GM15510 (cell line): ENCODE results near the gene PLA1A.

Experiments used
- POLR2A ChIP-seq: IDR thresholded peaks from 3 replicates; pipeline ENCODE4 v1.6.1; 2011; ENCODE audit warnings: borderline replicate concordance; ENCODE audit not compliant: insufficient read length; ENCODE audit errors: extremely low read depth

PLA1A gene

DNA sequence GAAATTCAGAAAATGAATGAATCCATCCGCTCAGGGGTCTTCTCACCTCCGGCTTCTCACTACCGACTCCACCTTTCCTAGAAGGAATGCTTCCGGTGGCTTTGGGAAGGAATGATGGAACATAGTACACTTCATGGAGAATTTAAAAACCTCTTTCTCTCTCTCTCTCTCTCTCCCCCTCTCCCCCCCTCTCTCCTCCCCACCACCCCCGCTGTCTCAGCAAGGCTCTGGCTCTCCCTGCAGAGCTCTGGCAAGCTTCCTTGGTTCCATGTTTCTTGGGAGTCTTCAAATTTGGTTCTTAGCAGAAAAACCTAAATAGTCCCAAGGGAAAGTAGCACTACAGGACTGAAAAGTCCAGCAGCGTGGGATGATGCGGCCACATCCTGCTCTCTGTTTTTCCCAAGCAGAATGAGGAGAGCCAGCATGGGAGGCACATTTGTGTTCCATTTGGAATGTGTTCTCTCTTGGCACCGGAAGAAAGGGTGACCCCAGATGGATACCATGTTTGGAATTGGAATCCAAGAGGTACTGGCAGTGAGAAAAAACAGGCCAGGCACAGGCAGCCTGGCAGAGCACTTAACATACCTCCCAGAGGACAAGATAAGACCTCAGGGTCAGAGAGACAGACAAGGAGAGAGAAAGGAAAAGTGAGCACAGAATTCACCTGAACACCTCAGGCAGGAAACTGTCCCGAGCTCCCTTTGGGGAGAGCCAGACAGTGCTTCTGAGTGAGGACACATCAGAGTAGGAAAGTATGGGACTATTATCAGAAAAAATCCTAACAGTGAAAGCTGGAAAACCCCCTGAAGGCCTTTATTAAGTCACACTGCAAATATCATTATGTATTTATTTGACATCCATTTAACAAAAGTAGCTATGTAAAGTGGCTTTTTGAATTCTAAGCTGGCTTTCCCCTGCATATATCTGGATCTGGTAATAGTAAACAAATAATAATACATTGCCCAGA is 63.1 kb downstream of the PLA1A start, which contains the start of gene POPDC2:
TSS of gene POPDC2 (minus strand) at position 116 of the 967 bp plus-strand sequence. CDS start 166 bp downstream, outside the sequence.
- no peak for TF ChIP-seq POLR2A

DNA sequence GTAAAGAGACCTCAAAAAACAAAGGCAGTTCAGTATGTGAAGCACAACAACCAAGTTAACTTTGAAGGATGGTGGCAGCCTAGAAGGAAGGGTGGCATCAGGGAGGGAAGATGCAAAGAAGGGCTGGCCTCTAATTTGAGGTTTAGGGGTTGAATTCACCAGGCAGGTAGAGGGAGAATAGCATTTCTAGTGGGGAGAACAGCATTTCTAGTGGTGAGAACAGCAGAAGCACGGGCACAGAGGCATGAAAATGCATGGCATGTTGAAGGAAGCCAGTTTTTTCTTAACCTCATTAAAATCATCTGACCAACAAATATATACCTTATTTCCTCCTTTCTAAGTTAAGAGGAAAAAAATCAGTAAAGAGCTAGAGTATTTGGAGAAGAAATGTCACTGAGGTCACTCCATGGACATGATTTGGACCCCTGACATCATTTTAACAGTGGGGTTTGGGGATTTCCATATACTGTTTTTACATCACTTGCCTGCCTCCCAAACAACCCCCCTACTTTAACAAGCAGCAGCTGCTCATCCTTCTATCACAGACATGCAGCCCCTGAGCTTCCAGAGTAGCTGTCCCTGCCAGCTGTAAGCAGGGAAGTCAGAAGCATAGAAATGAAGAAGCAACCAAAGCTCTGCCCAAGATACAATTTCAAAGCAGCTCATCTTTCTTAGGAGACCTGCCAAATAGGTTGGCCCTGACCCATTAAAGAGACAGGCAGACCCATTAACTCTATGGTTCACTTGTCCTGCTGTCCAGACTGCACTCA is 65.1 kb downstream of the PLA1A start:
- TF ChIP-seq POLR2A, result no peak

DNA sequence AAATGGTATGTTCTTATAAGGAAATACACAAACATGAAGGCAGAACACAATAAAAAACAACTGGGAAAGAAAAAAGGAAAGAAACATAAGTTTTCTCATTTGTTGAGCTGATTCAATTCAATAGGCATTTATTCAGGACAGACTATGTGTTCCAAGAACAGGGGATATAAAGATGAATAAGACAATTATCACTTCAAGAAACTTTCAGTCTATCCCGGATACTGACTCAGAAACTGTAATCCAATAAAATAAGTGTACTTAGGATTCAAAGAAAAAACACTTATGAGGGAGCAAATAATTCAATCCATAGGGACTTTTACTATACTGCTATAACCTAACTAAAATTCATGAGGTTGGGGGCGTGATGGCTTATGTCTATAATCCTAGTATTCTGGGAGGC is 66.2 kb downstream of the PLA1A start:
- no peak for TF ChIP-seq POLR2A

DNA sequence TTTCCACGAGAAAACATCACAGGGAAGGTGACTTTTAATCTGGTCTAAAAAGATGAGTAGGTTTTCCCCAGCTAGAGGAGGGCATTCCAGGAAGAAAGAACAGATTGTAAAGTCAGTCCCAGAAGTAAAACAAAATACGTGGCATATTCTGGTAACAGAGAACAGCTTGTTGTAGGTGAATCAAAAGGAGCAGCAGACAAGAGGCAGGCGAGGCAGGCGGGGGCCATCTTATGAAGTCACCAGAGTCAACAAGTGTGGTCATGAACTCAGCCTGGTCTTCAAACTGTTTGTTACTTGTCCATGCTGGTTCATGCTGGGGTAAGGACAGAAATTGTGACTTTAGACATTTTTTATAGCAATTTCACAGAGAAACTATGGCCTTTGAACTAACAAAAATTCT is 66.7 kb downstream of the PLA1A start:
- no peak for TF ChIP-seq POLR2A

DNA sequence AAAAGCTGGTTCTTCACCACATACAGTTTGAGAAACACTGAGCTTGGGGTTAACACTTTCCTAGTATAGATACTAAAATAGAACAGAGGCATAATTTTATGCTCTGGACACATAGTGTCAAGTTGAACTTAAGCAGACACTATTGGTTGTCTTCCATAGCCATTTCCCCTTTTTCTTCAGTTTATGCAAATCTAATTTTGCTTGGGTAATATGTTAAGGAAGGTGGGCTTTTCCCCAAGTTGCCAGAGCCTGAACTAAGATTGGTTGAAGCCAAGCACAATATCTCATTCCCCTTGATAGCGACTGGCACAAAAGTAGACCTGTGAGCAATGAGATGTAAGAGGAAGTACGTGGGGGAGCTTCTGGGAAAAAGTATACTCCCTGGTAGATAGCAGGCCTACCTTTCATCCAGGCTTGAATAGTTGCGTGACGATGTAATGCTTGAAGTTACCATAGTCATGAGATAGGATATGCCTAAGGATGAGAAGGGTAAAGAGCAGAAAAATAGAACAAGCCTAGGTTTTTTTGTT is 67.2 kb downstream of the PLA1A start:
- TF ChIP-seq POLR2A, result no peak

DNA sequence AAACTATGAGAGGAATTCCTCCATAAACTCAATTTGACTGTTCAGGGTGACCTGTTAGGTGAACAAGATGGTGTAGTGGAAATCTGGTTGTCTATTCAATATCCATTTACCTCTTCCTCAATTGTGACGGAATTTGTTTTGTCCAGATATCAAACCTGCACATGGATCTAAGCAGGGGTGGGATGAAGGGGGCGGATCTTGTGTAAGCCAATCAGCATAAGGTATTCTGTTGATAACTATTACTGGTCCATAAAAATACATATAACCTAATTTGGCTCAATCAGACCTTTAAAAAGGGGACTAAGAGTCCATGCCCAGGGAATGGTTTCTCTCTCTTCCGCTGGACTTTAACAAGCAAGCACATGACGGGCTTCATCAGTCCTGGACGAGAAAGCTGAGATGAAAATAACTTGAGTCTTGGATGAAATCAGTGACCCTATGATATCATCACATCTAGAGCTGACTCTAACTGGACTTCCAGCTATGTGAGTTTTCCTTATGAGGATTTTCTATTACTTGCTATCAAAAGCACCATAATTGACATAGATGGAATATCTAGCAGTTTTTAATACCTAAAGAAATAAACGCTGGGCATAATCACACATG is 68.4 kb downstream of the PLA1A start:
- no peak for TF ChIP-seq POLR2A

DNA sequence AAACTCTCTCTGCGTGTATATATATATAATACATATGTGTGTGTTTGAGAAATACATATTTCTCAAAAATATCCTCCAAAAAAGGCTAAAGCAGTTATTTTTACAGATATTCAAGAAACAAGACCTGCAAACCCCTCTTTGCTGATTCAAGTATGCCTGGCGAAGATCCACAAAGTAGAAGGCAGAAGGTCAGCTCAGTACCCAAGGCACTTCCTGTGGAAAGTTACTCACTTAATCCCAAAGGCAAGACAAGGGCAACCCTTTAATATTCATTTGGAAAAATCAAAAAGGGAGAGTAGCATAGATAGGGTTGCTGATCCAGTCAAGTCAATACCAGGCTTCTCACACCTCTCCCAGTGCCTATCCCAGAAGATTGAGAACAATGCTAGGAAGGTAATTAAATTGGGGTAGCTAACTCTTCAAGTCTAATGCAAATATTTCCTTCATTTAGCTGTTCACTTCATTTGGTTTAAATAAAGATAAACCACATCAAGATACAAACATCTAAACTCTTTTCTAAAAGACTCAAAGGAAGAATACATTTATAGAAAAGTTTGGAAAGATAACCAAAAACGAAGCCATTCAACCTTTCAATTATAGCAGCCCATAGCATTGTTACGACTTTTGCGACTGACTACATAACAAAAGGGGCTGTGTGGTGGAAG is 72.4 kb downstream of the PLA1A start:
- TF ChIP-seq POLR2A, result no peak

DNA sequence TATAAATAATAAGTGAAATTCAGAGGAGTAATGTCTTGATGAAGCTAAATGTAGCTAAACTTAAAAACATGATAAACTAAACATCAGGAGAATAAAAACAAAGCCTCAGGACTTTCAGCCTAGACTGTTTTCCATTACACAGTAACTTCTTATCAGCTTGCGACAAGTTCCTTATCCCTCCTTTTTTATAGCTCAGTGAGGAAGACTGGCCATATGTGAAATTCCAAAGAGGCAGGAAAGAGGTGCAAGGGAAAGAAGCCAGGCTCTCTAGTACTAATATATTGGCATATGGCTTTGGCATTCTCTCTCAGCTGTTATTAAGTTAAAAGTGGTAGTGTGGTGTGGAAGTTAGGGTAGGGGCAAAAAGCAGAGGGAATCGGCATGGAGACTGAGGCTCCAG is 75.1 kb downstream of the PLA1A start:
- TF ChIP-seq POLR2A, result no peak

DNA sequence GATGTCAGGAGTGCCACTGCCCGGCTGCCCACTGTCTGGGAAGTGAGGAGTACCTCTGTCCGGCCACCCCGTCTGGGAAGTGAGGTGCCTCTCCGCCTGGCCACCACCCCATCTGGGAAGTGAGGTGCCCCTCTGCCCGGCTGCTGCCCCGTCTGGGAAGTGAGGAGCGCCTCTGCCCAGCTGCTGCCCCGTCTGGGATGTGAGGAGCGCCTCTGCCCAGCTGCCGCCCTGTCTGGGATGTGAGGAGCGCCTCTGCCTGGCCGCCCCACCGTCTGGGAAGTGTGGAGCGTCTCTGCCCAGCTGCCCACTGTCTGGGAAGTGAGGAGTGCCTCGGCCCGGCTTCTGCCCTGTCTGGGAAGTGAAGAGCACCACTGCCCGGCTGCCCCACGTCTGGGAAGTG is 76.2 kb downstream of the PLA1A start:
- no peak for TF ChIP-seq POLR2A

DNA sequence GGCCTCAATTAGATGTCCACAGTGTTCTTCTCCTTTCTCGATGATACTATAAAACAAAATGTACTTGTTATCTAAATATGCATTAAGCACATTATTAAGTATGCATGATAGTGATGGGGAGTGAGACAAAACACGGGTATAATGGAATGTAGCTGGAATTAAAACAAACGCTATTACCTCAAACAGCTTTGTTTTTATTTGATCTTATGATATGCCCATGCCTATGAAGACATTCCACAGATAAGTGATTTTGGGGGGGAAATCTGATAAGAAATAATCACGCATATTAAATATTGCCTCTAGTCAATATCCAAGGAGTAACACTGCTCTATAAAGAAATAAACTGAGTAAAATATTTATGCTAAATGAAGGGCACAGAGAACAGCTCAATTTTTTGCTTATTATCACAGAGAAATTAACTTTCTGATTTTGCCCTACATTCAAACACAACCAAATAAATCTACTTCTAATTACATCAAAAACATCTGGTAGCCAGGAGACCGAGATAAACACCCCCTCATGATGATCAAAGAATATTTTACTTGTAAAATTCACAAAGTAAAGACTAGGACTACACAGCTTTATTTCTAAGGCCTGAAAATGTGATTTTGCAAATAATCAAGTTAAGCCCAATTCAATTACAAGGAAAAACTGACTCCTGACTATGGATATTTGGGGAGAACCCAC is 77.6 kb downstream of the PLA1A start:
- TF ChIP-seq POLR2A, result no peak

DNA sequence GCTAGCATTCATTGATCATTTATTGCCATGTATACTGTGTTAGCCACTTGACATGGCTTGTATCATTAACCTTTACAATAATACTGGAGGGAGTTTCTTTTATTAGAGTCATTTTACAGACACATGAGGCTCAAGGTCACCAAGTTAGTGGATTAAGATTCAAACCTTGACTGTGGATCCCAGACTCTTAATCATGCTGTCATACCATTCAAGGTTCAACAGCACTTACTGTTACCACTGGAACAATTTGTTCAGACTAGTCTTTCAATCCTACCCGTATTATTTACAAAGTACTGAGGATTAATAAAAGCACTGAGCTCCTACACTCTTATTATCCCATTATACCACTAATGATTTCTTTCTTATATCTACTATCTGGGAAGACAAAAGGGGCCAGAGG is 78.3 kb downstream of the PLA1A start:
- TF ChIP-seq POLR2A, result no peak

DNA sequence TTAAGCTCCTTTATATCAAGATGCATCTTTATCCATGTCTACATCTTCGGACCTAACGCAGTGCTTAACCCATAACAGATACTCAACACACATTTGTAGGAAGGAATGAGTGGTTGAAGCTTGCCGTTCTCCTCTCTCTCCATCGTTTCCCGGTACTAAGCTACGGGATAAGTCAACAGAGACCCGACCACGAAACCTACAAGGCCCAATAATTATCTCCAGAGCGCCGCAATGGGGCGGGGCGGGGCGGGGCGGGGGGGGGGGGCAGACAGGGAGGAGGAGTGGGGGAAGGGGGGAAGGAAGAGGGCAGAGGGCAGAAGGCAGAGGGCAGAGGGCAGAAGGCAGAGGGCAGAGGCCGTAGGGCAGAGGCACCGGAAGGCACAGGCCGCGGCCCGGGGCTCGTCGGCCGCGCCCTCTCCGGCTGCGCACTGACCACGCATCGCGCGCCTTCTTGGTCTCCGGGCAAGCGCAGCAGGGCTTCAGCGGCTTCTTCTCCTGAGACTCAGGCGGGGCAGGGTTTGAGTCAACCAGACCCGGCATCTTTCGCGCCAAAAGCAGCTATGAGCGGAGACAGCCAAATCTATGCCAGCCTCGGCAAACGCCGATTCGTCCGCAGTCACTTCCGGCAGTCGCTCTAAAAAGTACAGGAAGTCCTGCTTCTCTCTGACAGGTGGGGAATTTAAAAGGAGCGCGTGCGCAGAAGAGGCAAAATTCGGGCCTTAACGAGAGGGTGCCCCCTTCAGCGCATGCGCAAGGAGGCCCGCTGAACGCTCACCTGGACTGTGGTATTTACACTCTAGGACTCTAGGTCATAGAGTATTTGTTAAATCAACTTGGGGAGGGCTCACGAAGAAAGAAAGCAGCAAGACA is 79.3 kb downstream of the PLA1A start, which contains the start of gene COX17:
TSS of gene COX17 (minus strand) at position 636 of the 870 bp plus-strand sequence. CDS start at position 540, 96 bp downstream.
- TF ChIP-seq POLR2A, result peak; percentile 45

DNA sequence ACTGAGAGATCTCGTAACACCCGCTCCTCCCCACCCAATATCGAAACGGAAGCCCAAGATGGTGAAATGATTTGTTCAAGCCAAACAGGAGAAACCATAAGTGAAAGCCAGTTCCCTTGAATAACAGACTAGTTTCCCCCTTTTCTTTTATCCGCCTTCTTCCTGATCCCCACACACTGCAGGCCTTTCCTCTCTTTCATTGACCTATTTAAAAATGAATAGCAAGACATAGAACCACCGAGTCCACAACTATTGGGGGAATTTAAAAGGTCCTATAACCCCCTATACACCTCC is 79.9 kb downstream of the PLA1A start:
- TF ChIP-seq POLR2A, result no peak
